Activated CD4-positive, alpha-beta T cell treated with anti-CD3 and anti-CD28 coated beads, Interleukin-2, Interleukin-4, amounts not matched to agents 100 ng/mL and 50 ng/mL, durations not matched to agents 16 hours and 8 hours (primary cell): ENCODE measurements around the gene LIPH.
A peak's percentile ranks its signal among the peaks of the same experiment; 100 is the strongest.

Experiments
- DNase-seq: peaks from one replicate; pipeline ENCODE4 v3.0.0-alpha.2; 2020; ENCODE audit warnings: low spot score

Gene LIPH

GRCh38 chr3:185539934-185540333 is 12.5 kb downstream of the LIPH start:
- no peak for DNase-seq

- peak; percentile 92 for DNase-seq
Observed at GRCh38 chr3:185537369-185537970, 14.9 kb downstream of the LIPH start.

DNA sequence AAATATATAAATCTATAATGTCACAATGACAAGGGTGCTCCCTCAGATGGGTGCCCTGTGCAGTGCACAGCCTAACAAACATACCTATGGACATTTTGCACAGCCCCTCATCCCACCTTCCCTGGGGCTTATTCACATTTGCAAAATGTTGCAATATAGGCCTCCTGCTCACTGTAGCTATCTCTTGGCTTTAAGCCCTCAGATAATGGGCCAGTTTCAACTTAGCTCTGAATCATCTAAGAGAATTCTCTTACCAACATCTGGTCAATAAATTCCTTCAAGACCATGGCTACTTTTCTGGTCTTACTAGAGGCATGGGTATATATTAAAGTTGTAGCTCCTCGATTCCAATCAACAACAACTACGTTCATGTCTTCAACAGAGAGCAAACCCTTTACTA is 17.9 kb downstream of the LIPH start:
- DNase-seq = no peak

GRCh38 chr3:185532901-185533300 is 19.5 kb downstream of the LIPH start:
- DNase-seq = no peak

- DNase-seq = no peak
Observed at GRCh38 chr3:185530856-185531255, 21.5 kb downstream of the LIPH start.

- no peak for DNase-seq
Observed at GRCh38 chr3:185528532-185528931, 23.9 kb downstream of the LIPH start.

GRCh38 chr3:185527364-185527763 is 25.0 kb downstream of the LIPH start:
- no peak for DNase-seq

DNA sequence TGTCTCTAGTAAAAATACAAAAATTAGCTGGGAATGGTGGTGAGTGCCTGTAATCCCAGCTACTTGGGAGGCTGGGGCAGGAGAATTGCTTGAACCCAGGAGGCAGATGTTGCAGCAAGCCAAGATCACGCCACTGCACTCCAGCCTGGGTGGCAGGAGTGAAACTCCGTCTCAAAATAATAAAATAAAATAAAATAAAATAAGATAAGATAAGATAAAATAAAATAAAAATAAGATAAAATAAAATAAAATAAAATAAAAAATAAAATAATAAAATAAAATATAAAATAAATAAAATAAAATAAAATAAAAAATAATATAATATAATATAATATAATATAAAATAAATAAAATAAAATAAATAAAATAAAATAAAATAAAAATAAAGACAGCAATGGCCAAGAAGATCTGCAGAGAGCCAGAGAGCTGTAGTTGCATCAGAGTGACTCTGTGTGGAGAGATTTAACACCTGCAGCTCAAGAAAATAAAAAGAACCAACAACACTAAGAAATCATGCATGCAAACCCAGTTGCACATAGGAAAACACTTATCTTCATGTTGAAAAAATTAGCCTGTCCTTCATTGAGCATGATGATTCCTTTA is 25.9 kb downstream of the LIPH start:
- DNase-seq = no peak

GRCh38 chr3:185521349-185522138 is 30.8 kb downstream of the LIPH start:
- DNase-seq = no peak

- no peak for DNase-seq
Observed at GRCh38 chr3:185519021-185519420, 33.4 kb downstream of the LIPH start.

DNA sequence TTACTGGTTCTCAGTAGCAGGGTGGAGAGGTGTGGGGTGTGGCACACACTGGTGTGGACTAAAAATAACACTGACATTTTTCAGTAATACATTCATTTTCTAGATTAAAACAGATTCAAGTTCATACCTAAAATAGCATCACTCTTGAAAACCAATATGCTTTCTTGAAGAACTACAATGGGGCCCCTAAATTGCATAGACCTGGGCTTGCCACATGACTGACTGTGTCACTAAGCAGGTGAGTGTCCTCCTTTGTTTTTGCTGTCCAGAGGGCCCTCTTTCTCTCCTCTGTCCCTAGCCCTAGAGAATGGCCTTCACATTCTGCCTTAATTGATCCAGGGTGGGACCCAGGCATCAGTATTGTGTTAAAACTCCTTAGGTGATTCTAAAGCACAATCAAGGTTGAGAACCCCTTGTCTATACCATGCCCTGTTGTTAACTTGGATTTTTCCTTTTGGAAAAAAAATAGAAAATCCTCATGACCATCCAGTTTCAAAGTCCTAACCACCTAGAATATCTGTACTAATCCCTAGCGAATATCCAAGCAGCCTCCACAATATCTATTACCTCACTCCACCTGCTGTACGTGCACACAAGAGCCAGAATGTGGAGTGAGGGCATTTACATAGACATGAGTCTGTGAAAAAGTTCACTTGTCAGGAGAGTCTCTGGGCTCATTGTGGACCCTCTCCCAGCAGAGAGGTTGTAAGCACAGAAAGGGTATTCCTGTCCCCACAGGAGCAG is 34.8 kb downstream of the LIPH start:
- no peak for DNase-seq

GRCh38 chr3:185511711-185512110 is 40.7 kb downstream of the LIPH start:
- DNase-seq = no peak

DNA sequence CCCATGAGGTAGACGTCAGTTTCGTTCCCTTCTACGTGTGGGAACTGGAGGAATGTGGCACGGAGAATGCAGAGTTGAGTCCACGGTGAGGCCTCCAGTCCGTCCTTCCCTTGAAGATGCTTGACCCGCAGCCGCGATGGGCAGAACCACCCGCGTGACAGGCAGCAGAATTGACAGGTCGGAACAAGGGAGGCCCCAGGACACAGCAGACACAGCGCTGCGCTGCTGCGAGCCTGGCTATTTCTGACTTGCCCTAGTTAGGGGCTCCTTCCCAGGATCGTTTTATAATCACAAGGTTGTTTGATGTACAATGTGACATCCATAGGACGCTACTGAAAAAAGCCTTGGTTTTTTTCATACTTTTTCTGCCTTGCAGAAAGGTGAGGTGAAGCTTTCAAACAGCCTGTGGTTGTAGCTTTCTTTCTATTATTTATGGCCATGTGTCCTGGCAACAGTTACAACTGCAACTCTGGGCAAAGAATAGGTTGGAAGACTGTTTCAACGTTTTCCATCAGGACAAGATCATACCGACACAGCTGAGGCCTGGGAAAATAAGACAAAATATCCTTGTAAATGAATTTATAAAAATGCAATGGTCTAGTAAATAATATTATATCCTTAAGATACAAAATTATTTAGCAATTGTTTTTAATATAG is 43.9 kb downstream of the LIPH start:
- no peak for DNase-seq

DNA sequence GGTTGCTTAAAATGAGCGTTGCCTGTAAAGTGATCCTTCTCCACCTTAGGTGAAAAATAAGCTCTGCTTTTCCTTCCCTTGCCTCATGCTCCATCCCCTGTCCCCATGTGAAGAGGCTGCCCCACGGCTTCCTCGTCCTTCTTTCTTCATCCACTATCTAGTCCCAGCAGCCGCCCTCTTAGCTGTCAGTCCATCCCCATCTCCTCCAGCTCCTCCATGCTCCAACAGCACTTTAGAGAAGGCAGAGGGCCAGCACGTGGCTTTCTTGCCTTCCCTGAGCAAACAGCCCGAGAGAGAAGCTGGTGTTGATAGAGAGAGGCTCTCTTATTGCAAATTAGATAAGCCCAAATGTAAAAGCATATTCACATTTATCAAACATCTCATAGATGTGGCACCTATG is 44.5 kb downstream of the LIPH start:
- no peak for DNase-seq

- DNase-seq = no peak
Observed at GRCh38 chr3:185504636-185505035, 47.8 kb downstream of the LIPH start.

- no peak for DNase-seq
Observed at GRCh38 chr3:185503521-185503920, 48.9 kb downstream of the LIPH start.

- no peak for DNase-seq
Observed at GRCh38 chr3:185502987-185503386, 49.4 kb downstream of the LIPH start.

- DNase-seq = peak; percentile 93
Observed at GRCh38 chr3:185498503-185499396, 53.6 kb downstream of the LIPH start, which contains the start of gene TMEM41A. Gene TMEM41A, minus strand, starts transcription at chr3:185499035. Its CDS starts 74 bp downstream, at chr3:185498961.

GRCh38 chr3:185490241-185490640 is 62.1 kb downstream of the LIPH start:
- no peak for DNase-seq

GRCh38 chr3:185489462-185489861 is 62.9 kb downstream of the LIPH start:
- no peak for DNase-seq

DNA sequence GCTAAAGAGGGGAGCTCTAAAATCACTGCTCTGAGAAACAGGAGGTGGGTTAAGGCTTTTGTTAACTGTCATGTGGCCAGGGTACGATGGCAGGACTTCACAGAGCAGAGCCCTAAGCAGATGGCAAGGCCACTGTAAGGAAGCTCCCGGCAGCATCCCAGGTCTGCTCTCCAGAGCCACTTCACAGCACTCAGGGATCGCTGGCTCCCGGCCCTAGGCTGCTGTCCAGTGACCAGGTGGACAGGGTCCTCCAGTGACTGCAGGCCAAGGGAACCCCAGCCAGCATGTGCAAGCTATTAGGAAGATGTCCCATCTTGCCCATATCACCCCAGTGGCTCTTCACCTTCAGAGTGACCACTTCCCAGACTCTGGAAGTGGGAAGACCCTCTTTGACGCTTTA is 63.9 kb downstream of the LIPH start:
- DNase-seq = no peak
